ENCODE measurements around the gene COL23A1.
"Not testable (repeated sequence)": the region's sequence is repeated elsewhere in the genome, so short reads cannot be mapped to it uniquely, and the experiment has no call there.

The COL23A1 gene

GRCh38 chr5:178265746-178266145 is 324.4 kb downstream of the COL23A1 start:
- DNase-seq (ENCODE audit: low read depth in 2 of 2): no peak

- no peak for DNase-seq (ENCODE audit: low read depth in 2 of 2)
Observed at GRCh38 chr5:178264044-178264443, 326.1 kb downstream of the COL23A1 start.

- DNase-seq (ENCODE audit: low read depth in 2 of 2): no peak
Observed at GRCh38 chr5:178261666-178262600, 328.3 kb downstream of the COL23A1 start.

GRCh38 chr5:178259623-178260536 is 330.3 kb downstream of the COL23A1 start:
- DNase-seq (ENCODE audit: low read depth in 2 of 2): no peak

GRCh38 chr5:178257650-178258049 is 332.5 kb downstream of the COL23A1 start:
- no peak for DNase-seq (ENCODE audit: low read depth in 2 of 2)

- no peak for DNase-seq (ENCODE audit: low read depth in 2 of 2)
Observed at GRCh38 chr5:178256746-178257145, 333.4 kb downstream of the COL23A1 start.

GRCh38 chr5:178253632-178254031 is 336.6 kb downstream of the COL23A1 start:
- DNase-seq (ENCODE audit: low read depth in 2 of 2): not testable (repeated sequence)

GRCh38 chr5:178252258-178252657 is 337.9 kb downstream of the COL23A1 start:
- DNase-seq (ENCODE audit: low read depth in 2 of 2): no peak

- DNase-seq (ENCODE audit: low read depth in 2 of 2): no peak
Observed at GRCh38 chr5:178250263-178250662, 339.9 kb downstream of the COL23A1 start.

- DNase-seq (ENCODE audit: low read depth in 2 of 2): no peak
Observed at GRCh38 chr5:178249191-178249989, 340.8 kb downstream of the COL23A1 start.

GRCh38 chr5:178248750-178249149 is 341.4 kb downstream of the COL23A1 start:
- no peak for DNase-seq (ENCODE audit: low read depth in 2 of 2)

GRCh38 chr5:178247481-178248456 is 342.4 kb downstream of the COL23A1 start:
- no peak for DNase-seq (ENCODE audit: low read depth in 2 of 2)

- DNase-seq (ENCODE audit: low read depth in 2 of 2): no peak
Observed at GRCh38 chr5:178246624-178247279, 343.4 kb downstream of the COL23A1 start.

- no peak for DNase-seq (ENCODE audit: low read depth in 2 of 2)
Observed at GRCh38 chr5:178245389-178245788, 344.8 kb downstream of the COL23A1 start.

GRCh38 chr5:178244576-178244975 is 345.6 kb downstream of the COL23A1 start:
- DNase-seq (ENCODE audit: low read depth in 2 of 2): no peak

GRCh38 chr5:178242416-178242815 is 347.8 kb downstream of the COL23A1 start:
- DNase-seq (ENCODE audit: low read depth in 2 of 2): no peak

GRCh38 chr5:178241688-178242231 is 348.4 kb downstream of the COL23A1 start:
- DNase-seq (ENCODE audit: low read depth in 2 of 2): no peak

- no peak for DNase-seq (ENCODE audit: low read depth in 2 of 2)
Observed at GRCh38 chr5:178241231-178241663, 348.9 kb downstream of the COL23A1 start.

- DNase-seq (ENCODE audit: low read depth in 2 of 2): no peak
Observed at GRCh38 chr5:178240766-178241165, 349.4 kb downstream of the COL23A1 start.
